GM12874 (cell line): ENCODE measurements around the gene PRKCD.

ENCODE experiments used
- CTCF ChIP-seq: IDR thresholded peaks from 2 replicates; pipeline ENCODE4 v1.5.1; 2011; ENCODE audit warnings: low read depth, mild to moderate bottlenecking, control low read depth, low read length, moderate library complexity; ENCODE audit not compliant: insufficient read depth

Gene PRKCD

GRCh38 chr3:53183514-53183913 is 22.5 kb downstream of the PRKCD start:
- TF ChIP-seq CTCF: no peak

GRCh38 chr3:53184701-53185100 is 23.7 kb downstream of the PRKCD start:
- no peak for TF ChIP-seq CTCF

GRCh38 chr3:53185761-53186465 is 24.9 kb downstream of the PRKCD start:
- TF ChIP-seq CTCF: no peak

- TF ChIP-seq CTCF: no peak
Measured at GRCh38 chr3:53186726-53187125, 25.7 kb downstream of the PRKCD start.

- TF ChIP-seq CTCF: no peak
Measured at GRCh38 chr3:53187430-53187829, 26.4 kb downstream of the PRKCD start.

GRCh38 chr3:53188136-53188685 is 27.2 kb downstream of the PRKCD start:
- no peak for TF ChIP-seq CTCF

GRCh38 chr3:53188720-53189119 is 27.7 kb downstream of the PRKCD start:
- no peak for TF ChIP-seq CTCF
